Right cardiac atrium (tissue), 5 donors: ENCODE data around the gene AEN. TPM values are rescaled to one million over a fixed set of nuclear protein-coding genes. Genes with fewer than 3 reads are reported as not detected.
A peak's percentile ranks its signal among the peaks of the same experiment; 100 is the strongest.
"Not testable (repeated sequence)": the region's sequence is repeated elsewhere in the genome, so short reads cannot be mapped to it uniquely, and the experiment has no call there.

ENCODE experiments used
- ATAC-seq, 2 donors: fragments of 200-7000 bp; cut with Tn5 transposase; one replicate each; pipeline versions ENCODE4 v1.8.0 to v1.9.1; 2020; ENCODE audit warnings: moderate library complexity in 2 of 2, mild to moderate bottlenecking in 1 of 2
- DNase-seq, 3 donors: peaks; one replicate each; pipeline ENCODE4 v3.0.0-alpha.2; 2020
- H3K27ac ChIP-seq: one replicate; pipeline ENCODE4 v1.5.1; 2013; ENCODE audit warnings: mild to moderate bottlenecking, low read length, control low read depth, moderate library complexity
- H3K27me3 ChIP-seq: one replicate; pipeline ENCODE4 v1.6.1; 2013; ENCODE audit not compliant: control insufficient read depth, insufficient read depth
- H3K4me1 ChIP-seq: one replicate; pipeline ENCODE4 v1.6.1; 2013; ENCODE audit warnings: low read length; ENCODE audit not compliant: control insufficient read depth, insufficient read depth
- H3K4me3 ChIP-seq: one replicate; pipeline ENCODE4 v1.5.1; 2013; ENCODE audit warnings: low read length, control low read depth
- H3K9me3 ChIP-seq: one replicate; pipeline ENCODE4 v1.6.1; 2013; ENCODE audit warnings: low read length; ENCODE audit not compliant: control insufficient read depth
- WGBS: extraction: QIAGEN DNeasy Blood & Tissue Kit; methylation state at CpG from one replicate; pipeline ENCODE4 v1.1.7; 2013; 5-methylcytosine and 5-hydroxymethylcytosine counted together
- intact Hi-C, 4 donors: fragments of 100-400 bp; cut with DNase I; formaldehyde crosslinking; loops; one replicate each; pipeline versions ENCODE4 v1.11.0 to v1.14.0; 2022 to 2023
- polyA plus RNA-seq: library from polyadenylated mRNA; stranded (reverse); fragments of 200-250 nt; gene quantifications from one replicate; pipeline ENCODE4 v1.2.3, GENCODE V29; 2013
- total RNA-seq, 4 donors: library from RNA; stranded (reverse); fragmentation: NEBNext Ultra II Directional; extraction: Animal tissue kit (Norgen Biotek cat#: 25700); gene quantifications; one replicate each; pipeline ENCODE4 v1.2.1, GENCODE V29; 2021
- donor health status: healthy with polysubstance abuse.
- donor health status: DM: no; HTN: yes; CAD: no.
- donor health status: DM: no; HTN: no; CAD: no.
- donor health status: DM: no; HTN: yes; CAD: no; lungs with severe emphysema.
- donor health status: DM: yes; HTN: yes; CAD: no.

The AEN gene
- total and polyA plus RNA-seq, 5 donors = 4.0 to 9.5 (median 5.0) TPM

- intact Hi-C loops = loop anchor here in 2 of 4 donors (5.0 to 10.0 kb wide), 2 partner anchors 152 to 210 kb away; no protein-coding TSS in a partner anchor
- peak; percentile 26 to 34 for ATAC-seq
- WGBS = 63% methylated on average over 19 of the region's 19 CpGs
- Histone ChIP-seq H3K4me1 (no peaks in the 10 kb centered on the region), H3K4me3 (no peak overlapping the region), H3K9me3 (no peaks in the 10 kb centered on the region), H3K27me3 (no peaks in the 10 kb centered on the region), H3K27ac (no peak overlapping the region)
- no peak for DNase-seq
Measured at GRCh38 chr15:88624156-88624970, 3.2 kb downstream of the AEN start.

- Histone ChIP-seq H3K4me1 (peaks cover under 1% of the 10 kb centered on the region), H3K9me3 (no peaks in the 10 kb centered on the region), H3K4me3 (no peak overlapping the region), H3K27me3 (no peaks in the 10 kb centered on the region), H3K27ac (no peak overlapping the region)
- DNase-seq (no peak), ATAC-seq (no peak)
- WGBS = 84% methylated on average over 9 of the region's 9 CpGs
- intact Hi-C loops = loop anchor here in 2 of 4 donors (5.0 to 10.0 kb wide), 2 partner anchors 153 to 210 kb away; no protein-coding TSS in a partner anchor
Measured at GRCh38 chr15:88624971-88625490, 3.9 kb downstream of the AEN start.

DNA sequence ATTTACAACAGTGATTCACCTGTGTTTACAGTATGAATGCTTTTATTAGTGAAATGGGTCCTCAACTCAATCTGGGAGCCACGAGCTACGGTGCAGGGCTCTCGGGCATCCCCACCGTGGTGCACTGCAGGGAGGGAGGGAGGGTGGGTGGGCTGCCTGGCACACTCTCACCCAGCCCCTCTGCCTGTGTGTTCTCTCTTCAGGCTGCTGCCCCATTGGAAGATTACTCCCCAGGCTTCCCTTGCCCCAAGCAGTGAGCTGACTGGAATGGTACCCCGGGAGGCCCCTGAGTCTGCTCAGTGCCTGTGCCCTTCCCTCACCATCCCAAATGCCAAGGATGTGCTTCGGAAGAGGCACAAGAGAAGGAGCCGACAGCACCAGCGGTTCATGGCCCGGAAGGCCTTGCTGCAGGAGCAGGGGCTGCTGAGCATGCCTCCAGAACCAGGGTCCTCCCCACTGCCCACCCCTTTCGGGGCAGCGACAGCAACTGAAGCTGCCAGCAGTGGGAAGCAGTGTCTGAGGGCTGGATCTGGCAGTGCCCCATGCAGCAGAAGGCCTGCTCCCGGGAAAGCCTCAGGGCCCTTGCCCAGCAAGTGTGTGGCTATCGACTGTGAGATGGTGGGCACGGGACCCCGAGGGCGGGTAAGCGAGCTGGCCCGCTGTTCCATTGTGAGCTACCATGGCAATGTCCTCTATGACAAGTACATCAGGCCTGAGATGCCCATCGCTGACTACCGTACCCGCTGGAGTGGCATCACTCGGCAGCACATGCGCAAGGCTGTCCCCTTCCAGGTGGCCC is 5.0 kb downstream of the AEN start:
- Histone ChIP-seq H3K27me3 (no peaks in the 10 kb centered on the region), H3K4me3 (no peak overlapping the region), H3K9me3 (no peaks in the 10 kb centered on the region), H3K4me1 (peaks cover 2% of the 10 kb centered on the region), H3K27ac (no peak overlapping the region)
- ATAC-seq (no peak), DNase-seq (no peak)
- WGBS = 91% methylated on average over 23 of the region's 23 CpGs
- intact Hi-C loops = loop anchor here in 1 of 4 donors (10.0 kb wide), 1 partner anchor 209 kb away; no protein-coding TSS in a partner anchor

- Histone ChIP-seq H3K27ac (no peak overlapping the region), H3K9me3 (no peaks in the 10 kb centered on the region), H3K4me1 (peaks cover 2% of the 10 kb centered on the region), H3K27me3 (no peaks in the 10 kb centered on the region), H3K4me3 (no peak overlapping the region)
- DNase-seq = no peak
- intact Hi-C loops = loop anchor here in 1 of 4 donors (10.0 kb wide), 1 partner anchor 207 kb away; no protein-coding TSS in a partner anchor
- 95% methylated on average over 1 of the region's 1 CpG for WGBS
- ATAC-seq = no peak
Measured at GRCh38 chr15:88627463-88627862, 6.3 kb downstream of the AEN start.

DNA sequence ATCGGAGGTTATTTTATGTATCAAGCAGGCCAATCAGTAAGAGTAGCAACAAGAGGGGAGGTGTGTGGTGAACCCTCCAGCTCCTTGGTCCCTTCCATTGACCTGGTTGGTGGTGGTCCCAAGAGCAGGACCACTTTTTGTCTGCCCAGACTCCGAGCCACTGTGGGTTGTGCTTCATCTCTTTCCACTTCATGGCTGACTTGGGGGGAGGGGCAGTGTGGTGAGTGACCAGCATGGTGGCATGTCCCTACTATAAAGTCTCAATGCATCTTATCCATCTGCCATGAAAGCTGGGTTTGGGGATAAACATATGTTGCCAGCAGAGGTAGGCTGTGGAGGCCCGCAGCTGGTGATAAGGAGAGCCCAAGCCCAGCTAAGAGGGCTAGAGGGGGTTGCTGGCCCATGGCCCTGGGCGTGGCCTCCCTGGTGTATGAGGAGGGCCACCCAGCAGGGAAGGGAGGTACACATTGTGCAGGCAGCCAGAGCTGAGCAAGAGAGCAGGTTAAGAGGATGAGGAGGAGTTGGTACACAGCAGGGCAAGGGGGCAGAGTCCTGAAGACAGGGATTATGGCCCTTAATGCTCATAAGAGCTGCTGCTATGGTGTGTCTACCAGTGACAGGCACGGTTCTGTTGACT is 7.0 kb downstream of the AEN start:
- DNase-seq (no peak), ATAC-seq (no peak)
- WGBS = 96% methylated on average over 5 of the region's 5 CpGs
- intact Hi-C loops = loop anchor here in 1 of 4 donors (10.0 kb wide), 1 partner anchor 207 kb away; no protein-coding TSS in a partner anchor
- H3K9me3 ChIP-seq = no peaks in the 10 kb centered on the region
- peaks cover 2% of the 10 kb centered on the region for H3K4me1 ChIP-seq
- no peak overlapping the region for H3K4me3 ChIP-seq
- no peak overlapping the region for H3K27ac ChIP-seq
- no peaks in the 10 kb centered on the region for H3K27me3 ChIP-seq

- no peak overlapping the region for H3K27ac ChIP-seq
- H3K4me1 ChIP-seq = peaks cover 2% of the 10 kb centered on the region
- intact Hi-C loops = loop anchor here in 1 of 4 donors (10.0 kb wide), 1 partner anchor 206 kb away; no protein-coding TSS in a partner anchor
- ATAC-seq (no peak), DNase-seq (no peak)
- H3K9me3 ChIP-seq = no peaks in the 10 kb centered on the region
- no peaks in the 10 kb centered on the region for H3K27me3 ChIP-seq
- no peak overlapping the region for H3K4me3 ChIP-seq
- WGBS = 91% methylated on average over 16 of the region's 16 CpGs
Measured at GRCh38 chr15:88629071-88629470, 7.9 kb downstream of the AEN start.

DNA sequence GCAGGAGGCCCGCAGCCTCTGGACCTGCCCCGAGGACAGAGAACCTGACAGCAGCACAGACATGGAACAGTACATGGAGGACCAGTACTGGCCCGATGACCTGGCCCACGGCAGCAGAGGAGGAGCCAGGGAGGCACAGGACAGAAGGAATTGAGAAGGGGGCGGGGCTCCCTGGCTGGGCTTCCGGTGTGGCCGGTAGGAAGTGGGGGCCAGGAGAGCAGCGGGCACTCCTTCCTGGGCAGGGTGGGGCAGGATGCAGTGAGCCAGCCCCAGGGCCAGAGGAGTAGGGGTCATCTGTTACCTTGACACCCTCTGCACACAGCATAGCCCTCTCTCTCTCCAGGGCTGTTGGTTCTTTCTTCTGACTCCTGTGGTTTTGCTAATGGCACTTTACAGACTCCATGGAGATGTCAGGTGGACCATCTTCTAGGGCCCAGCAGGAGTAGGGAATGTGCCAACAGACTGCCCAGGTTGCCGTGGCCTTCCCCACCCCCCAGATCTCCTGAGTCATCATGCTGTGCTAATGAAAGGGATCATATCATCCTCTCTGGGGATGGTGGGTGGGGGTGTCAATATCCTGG is 9.1 kb downstream of the AEN start:
- no peak overlapping the region for H3K27ac ChIP-seq
- no peaks in the 10 kb centered on the region for H3K27me3 ChIP-seq
- ATAC-seq (peak; percentile 52 to 75), DNase-seq (peak in 2 of 3 donors; percentile 40 to 67)
- no peaks in the 10 kb centered on the region for H3K9me3 ChIP-seq
- 64% methylated on average over 9 of the region's 9 CpGs for WGBS
- no peak overlapping the region for H3K4me3 ChIP-seq
- intact Hi-C loops = no loop called here
- H3K4me1 ChIP-seq = peaks cover 2% of the 10 kb centered on the region

DNA sequence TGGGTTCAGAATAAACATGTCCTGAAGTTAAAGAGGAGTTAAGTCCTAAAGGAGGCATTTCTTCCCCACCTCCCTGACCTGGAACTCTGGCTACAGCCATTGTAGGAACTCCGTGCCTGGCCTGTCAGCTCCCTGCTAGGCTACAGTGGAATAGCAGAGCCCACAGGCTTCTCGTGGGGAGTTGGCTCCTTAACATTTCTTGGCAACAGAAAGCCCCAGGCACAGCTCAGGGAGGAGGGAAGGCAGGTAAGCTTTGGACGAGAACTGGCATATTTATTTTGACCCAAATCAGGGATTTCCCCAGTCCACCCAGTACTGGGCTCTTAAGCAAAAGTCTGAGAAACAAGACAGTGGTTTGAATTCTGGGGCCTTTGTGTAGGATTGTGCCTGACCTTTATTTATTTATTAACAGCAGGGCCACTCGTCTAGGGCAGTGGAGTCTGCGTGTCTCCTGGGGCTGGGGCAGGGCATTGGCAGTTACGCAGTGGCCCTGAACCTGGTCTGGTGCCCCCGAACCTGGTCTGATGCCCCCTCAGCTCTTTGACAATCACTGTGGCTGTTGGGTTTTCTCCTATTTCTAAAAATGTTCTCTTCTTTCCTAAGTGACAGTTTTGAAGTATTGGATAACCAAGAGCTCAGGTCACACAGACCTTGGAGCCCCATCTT is 9.8 kb downstream of the AEN start:
- no peak overlapping the region for H3K4me3 ChIP-seq
- intact Hi-C loops = no loop called here
- H3K9me3 ChIP-seq = no peaks in the 10 kb centered on the region
- H3K27ac ChIP-seq = no peak overlapping the region
- ATAC-seq (no peak), DNase-seq (no peak)
- WGBS = 73% methylated on average over 7 of the region's 7 CpGs
- H3K4me1 ChIP-seq = peaks cover 2% of the 10 kb centered on the region
- H3K27me3 ChIP-seq = no peaks in the 10 kb centered on the region

DNA sequence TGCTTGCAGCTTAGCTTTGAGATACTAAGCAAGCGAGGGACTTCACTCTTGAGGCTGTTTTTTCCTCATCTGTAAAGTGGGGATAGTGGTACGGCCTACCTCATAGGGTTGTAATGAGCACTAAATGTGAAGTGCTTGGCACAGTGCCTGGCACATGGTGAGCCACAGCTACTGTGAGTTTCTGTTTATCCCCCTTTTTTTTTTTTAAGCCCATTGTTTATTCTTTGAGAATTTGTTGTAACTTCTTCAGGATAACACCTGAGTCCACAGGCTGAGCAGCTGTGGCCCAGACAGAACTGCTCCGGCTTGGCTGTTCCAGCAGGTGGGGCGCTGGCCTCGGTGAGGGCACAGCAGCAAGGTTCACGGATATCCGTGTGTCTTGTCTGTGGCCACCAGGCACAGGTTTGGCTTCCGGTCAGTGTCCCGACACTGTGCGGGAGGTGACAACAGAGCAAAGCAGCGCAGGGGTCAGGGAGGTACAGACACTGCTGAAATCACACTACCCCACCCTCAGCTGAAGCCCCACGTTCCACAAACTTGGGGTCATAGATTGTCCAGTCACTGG is 10.4 kb downstream of the AEN start:
- no peak for DNase-seq
- no peaks in the 10 kb centered on the region for H3K9me3 ChIP-seq
- ATAC-seq = no peak
- WGBS = 92% methylated on average over 12 of the region's 12 CpGs
- no peak overlapping the region for H3K4me3 ChIP-seq
- H3K27me3 ChIP-seq = no peaks in the 10 kb centered on the region
- peaks cover 2% of the 10 kb centered on the region for H3K4me1 ChIP-seq
- intact Hi-C loops = no loop called here
- no peak overlapping the region for H3K27ac ChIP-seq

GRCh38 chr15:88632797-88633196 is 11.7 kb downstream of the AEN start:
- H3K4me3 ChIP-seq, H3K27me3 ChIP-seq, ATAC-seq, H3K27ac ChIP-seq, DNase-seq, H3K9me3 ChIP-seq, H3K4me1 ChIP-seq, intact Hi-C loops: not testable (repeated sequence)
- 86% methylated on average over 7 of the region's 7 CpGs for WGBS
